H1 (cell line): ENCODE measurements around the gene ZNF581. TPM values are rescaled to one million over a fixed set of nuclear protein-coding genes. Genes with fewer than 3 reads are reported as not detected.

Experiments used
- CTCF ChIA-PET: fragments of 300-600 bp; sonication (Branson Sonifier 250); formaldehyde crosslinking; loops from one replicate; lab custom pipeline; 2021; ENCODE audit not compliant: partially characterized antibody; lab: Charles Lee
- POLR2A ChIA-PET: fragments of 300-600 bp; sonication (Branson Sonifier 250); formaldehyde crosslinking; loops from one replicate; lab custom pipeline; 2021; ENCODE audit warnings: inconsistent platforms; ENCODE audit not compliant: partially characterized antibody; lab: Charles Lee
- DNase-seq, 2 experiments: peaks; one replicate each; pipeline versions ENCODE4 v3.0.0 to v3.0.0-alpha.2; 2010 to 2022; ENCODE audit warnings: low spot score in 2 of 2, low read depth in 1 of 2, mixed read lengths in 1 of 2
- FAIRE-seq: peaks from 2 replicates; lab custom pipeline; 2011; peaks lifted over from hg19 to GRCh38; lab: Jason Lieb, UNC
- H2AFZ ChIP-seq: 2 replicates; pipeline ENCODE4 v1.8.1; 2012; ENCODE audit warnings: low read length, inconsistent platforms
- H2AK5ac ChIP-seq: 2 replicates; pipeline ENCODE4 v1.6.1; 2013; ENCODE audit warnings: low read depth, low read length
- H2BK120ac ChIP-seq: replicated peaks from 2 replicates; pipeline ENCODE3; 2013; ENCODE audit warnings: low read depth, low read length, inconsistent platforms
- H2BK12ac ChIP-seq: 2 replicates; pipeline ENCODE4 v1.6.1; 2013; ENCODE audit warnings: low read depth, low read length
- H2BK15ac ChIP-seq: 2 replicates; pipeline ENCODE4 v1.6.1; 2013; ENCODE audit warnings: low read length
- H2BK20ac ChIP-seq: 2 replicates; pipeline ENCODE4 v1.6.1; 2013; ENCODE audit warnings: low read length
- H2BK5ac ChIP-seq: 2 replicates; pipeline ENCODE4 v1.6.1; 2013; ENCODE audit warnings: low read depth, low read length
- H3K14ac ChIP-seq: 2 replicates; pipeline ENCODE4 v1.6.1; 2013; ENCODE audit warnings: inconsistent platforms; ENCODE audit not compliant: insufficient read length
- H3K18ac ChIP-seq: 2 replicates; pipeline ENCODE4 v1.6.1; 2013; ENCODE audit warnings: low read length; ENCODE audit errors: extremely low read depth
- H3K23ac ChIP-seq: 2 replicates; pipeline ENCODE4 v1.6.1; 2013; ENCODE audit warnings: inconsistent platforms; ENCODE audit not compliant: insufficient read length
- H3K23me2 ChIP-seq: 2 replicates; pipeline ENCODE4 v1.6.1; 2013; ENCODE audit warnings: low read depth, low read length
- H3K27ac ChIP-seq: 2 replicates; pipeline ENCODE4 v1.6.1; 2011; ENCODE audit warnings: low read depth, low read length, inconsistent platforms
- H3K27me3 ChIP-seq, 4 experiments: replicated peaks in 1 of 4; 1 replicate in 1 of 4; 2 replicates in 3 of 4; pipeline versions ENCODE4 v1.6.1 to v1.8.1; 2011 to 2013; ENCODE audit warnings: low read length in 3 of 4, mild to moderate bottlenecking in 3 of 4, inconsistent platforms in 2 of 4, mixed read lengths in 2 of 4, moderate library complexity in 1 of 4; ENCODE audit not compliant: control insufficient read depth in 3 of 4, insufficient read depth in 3 of 4; ENCODE audit errors: extremely low read depth in 1 of 4
- H3K36me3 ChIP-seq, 4 experiments: 2 replicates each; pipeline versions ENCODE4 v1.6.1 to v1.8.1; 2011 to 2013; ENCODE audit warnings: mild to moderate bottlenecking in 4 of 4, low read length in 3 of 4, moderate library complexity in 2 of 4, control low read depth in 1 of 4, inconsistent platforms in 1 of 4; ENCODE audit not compliant: insufficient read depth in 4 of 4, control insufficient read depth in 2 of 4
- H3K4ac ChIP-seq: replicated peaks from 2 replicates; pipeline ENCODE3; 2013; ENCODE audit warnings: low read length, low read depth, mixed read lengths, inconsistent platforms; ENCODE audit not compliant: insufficient read length
- H3K4me1 ChIP-seq, 4 experiments: replicated peaks in 1 of 4; 1 replicate in 1 of 4; 2 replicates in 3 of 4; pipeline versions ENCODE4 v1.6.1 to v1.8.1; 2011 to 2013; ENCODE audit warnings: low read length in 3 of 4, inconsistent platforms in 2 of 4, mixed read lengths in 1 of 4; ENCODE audit not compliant: insufficient read depth in 4 of 4, control insufficient read depth in 3 of 4
- H3K4me2 ChIP-seq, 2 experiments: 2 replicates each; pipeline versions ENCODE4 v1.6.1 to v1.8.1; 2011 to 2013; ENCODE audit warnings: low read depth in 2 of 2, low read length in 2 of 2, control low read depth in 1 of 2, inconsistent platforms in 1 of 2, mild to moderate bottlenecking in 1 of 2; ENCODE audit not compliant: insufficient read depth in 1 of 2
- H3K4me3 ChIP-seq, 4 experiments: fragments of 200-600, 300-600 bp in 1 of 4; sonication (generic), shearing (Covaris generic), sonication (Bioruptor Twin) in 1 of 4; 2 replicates each; pipeline versions ENCODE4 v1.5.1 to v1.8.1; 2011 to 2016; ENCODE audit warnings: low read length in 4 of 4, low read depth in 3 of 4, control low read depth in 2 of 4, inconsistent platforms in 2 of 4, mild to moderate bottlenecking in 2 of 4, mixed read lengths in 1 of 4, moderate library complexity in 1 of 4; ENCODE audit not compliant: insufficient read depth in 2 of 4; ENCODE audit errors: extremely low read depth in 1 of 4
- H3K56ac ChIP-seq: replicated peaks from 2 replicates; pipeline ENCODE3; 2013; ENCODE audit warnings: low read depth, mild to moderate bottlenecking, mixed read lengths, low read length, inconsistent platforms; ENCODE audit not compliant: insufficient read length
- H3K79me1 ChIP-seq: 2 replicates; pipeline ENCODE4 v1.6.1; 2013; ENCODE audit warnings: low read depth, low read length, control low read depth
- H3K79me2 ChIP-seq, 2 experiments: 2 replicates each; pipeline versions ENCODE4 v1.6.1 to v1.8.1; 2012 to 2013; ENCODE audit warnings: low read length in 2 of 2, mild to moderate bottlenecking in 2 of 2, inconsistent platforms in 1 of 2; ENCODE audit not compliant: insufficient read depth in 2 of 2, control insufficient read depth in 1 of 2
- H3K9ac ChIP-seq, 4 experiments: replicated peaks in 1 of 4; 1 replicate in 1 of 4; 2 replicates in 3 of 4; pipeline versions ENCODE4 v1.6.1 to v1.8.1; 2011 to 2013; ENCODE audit warnings: low read depth in 3 of 4, low read length in 3 of 4, control low read depth in 2 of 4, mild to moderate bottlenecking in 2 of 4, moderate library complexity in 2 of 4, inconsistent platforms in 1 of 4; ENCODE audit errors: extremely low read depth in 1 of 4
- H3K9me3 ChIP-seq, 2 experiments: 2 replicates each; pipeline versions ENCODE4 v1.6.1 to v1.8.1; 2012 to 2013; ENCODE audit warnings: mild to moderate bottlenecking in 2 of 2, moderate library complexity in 2 of 2, control low read depth in 1 of 2, inconsistent platforms in 1 of 2, low read depth in 1 of 2, low read length in 1 of 2, mixed read lengths in 1 of 2; ENCODE audit not compliant: insufficient read depth in 2 of 2
- H4K20me1 ChIP-seq, 2 experiments: replicated peaks in 1 of 2; 2 replicates each; pipeline versions ENCODE3 to v1.8.1; 2011 to 2013; ENCODE audit warnings: inconsistent platforms in 2 of 2, low read length in 2 of 2, mild to moderate bottlenecking in 1 of 2; ENCODE audit not compliant: insufficient read depth in 2 of 2, control insufficient read depth in 1 of 2
- H4K5ac ChIP-seq: 2 replicates; pipeline ENCODE4 v1.6.1; 2013; ENCODE audit warnings: low read length, low read depth, mixed read lengths, inconsistent platforms; ENCODE audit not compliant: insufficient read length
- H4K8ac ChIP-seq: 2 replicates; pipeline ENCODE4 v1.8.0; 2013; ENCODE audit warnings: mild to moderate bottlenecking, moderate library complexity, low read length, inconsistent platforms; ENCODE audit not compliant: insufficient read depth; ENCODE audit errors: extremely low read depth
- H4K91ac ChIP-seq: replicated peaks from 2 replicates; pipeline ENCODE3; 2013; ENCODE audit warnings: low read length, mixed read lengths, inconsistent platforms; ENCODE audit not compliant: insufficient read length
- EGR1 ChIP-seq: IDR thresholded peaks from 2 replicates; pipeline ENCODE4 v1.6.1; 2011; ENCODE audit warnings: low read depth, low read length, borderline replicate concordance
- WGBS, 2 experiments: shearing (Covaris generic) in 1 of 2; methylation state at CpG; one replicate each; pipeline versions ENCODE4 v1.1.6 to v1.1.7; 2013 to 2015; ENCODE audit warnings: low lambda C conversion rate in 2 of 2, mixed read lengths in 2 of 2, inconsistent platforms in 1 of 2, low coverage in 1 of 2, missing lambda C conversion rate in 1 of 2; ENCODE audit not compliant: insufficient replicate concordance in 2 of 2, insufficient coverage in 1 of 2, insufficient read length in 1 of 2; ENCODE audit errors: extremely low coverage in 1 of 2, missing lambda C conversion rate in 1 of 2; 5-methylcytosine and 5-hydroxymethylcytosine counted together
- polyA plus RNA-seq, 7 experiments: library from polyadenylated mRNA; depleted of rRNA in 3 of 7; stranded (reverse) in 5 of 7; unstranded in 2 of 7; fragments of >200 nt in 5 of 7; fragments of 200-250 nt in 2 of 7; gene quantifications; 1 replicate in 5 of 7; 2 replicates in 1 of 7; 4 replicates in 1 of 7; pipeline versions ENCODE4 v1.2.1 to v1.2.3, GENCODE V29; 2011 to 2013; ENCODE audit warnings: missing spikeins in 2 of 7, mixed read lengths in 2 of 7
- total RNA-seq: library from RNA; stranded (reverse); fragmentation: NEBNext Ultra II Directional; extraction: Animal tissue kit (Norgen Biotek cat#: 25700); gene quantifications from 2 replicates; pipeline ENCODE4 v1.2.1, GENCODE V29; 2021

Gene ZNF581
- total and polyA plus RNA-seq, 2 of the 8 experiments (the other 6 are each of a cell fraction or from before 2014, with no cell fraction given) = 73.0 to 76.1 TPM

DNA sequence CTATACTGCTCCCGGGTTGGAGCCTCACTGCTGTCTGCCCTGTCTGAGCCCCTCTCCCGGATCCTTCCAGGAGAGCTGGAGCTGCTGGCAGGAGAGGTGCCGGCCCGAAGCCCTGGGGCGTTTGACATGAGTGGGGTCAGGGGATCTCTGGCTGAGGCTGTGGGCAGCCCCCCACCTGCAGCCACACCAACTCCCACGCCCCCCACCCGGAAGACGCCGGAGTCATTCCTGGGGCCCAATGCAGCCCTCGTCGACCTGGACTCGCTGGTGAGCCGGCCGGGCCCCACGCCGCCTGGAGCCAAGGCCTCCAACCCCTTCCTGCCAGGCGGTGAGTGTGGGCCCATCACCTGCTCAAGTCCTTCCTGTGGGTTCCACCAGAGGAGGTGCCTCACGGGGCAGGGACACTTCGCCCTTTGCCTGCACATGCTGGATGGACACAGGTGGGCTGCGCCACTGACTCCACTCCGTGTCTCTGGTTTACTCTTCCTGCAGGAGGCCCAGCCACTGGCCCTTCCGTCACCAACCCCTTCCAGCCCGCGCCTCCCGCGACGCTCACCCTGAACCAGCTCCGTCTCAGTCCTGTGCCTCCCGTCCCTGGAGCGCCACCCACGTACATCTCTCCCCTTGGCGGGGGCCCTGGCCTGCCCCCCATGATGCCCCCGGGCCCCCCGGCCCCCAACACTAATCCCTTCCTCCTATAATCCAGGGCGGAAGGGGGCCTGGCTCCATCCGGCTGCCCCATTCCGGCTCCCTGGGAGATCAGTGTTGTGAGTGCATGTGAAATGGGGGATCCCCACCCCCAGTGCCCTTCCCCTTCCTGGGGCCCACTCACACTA, 51.4 kb downstream of the ZNF581 start:
- no peak for TF ChIP-seq EGR1
- Histone ChIP-seq H3K27ac (no peak overlapping the region), H3K4me3 (no peak overlapping the region), H4K8ac (no peak overlapping the region), H4K20me1 (peaks cover 0 to 10% of the 10 kb centered on the region in 2 experiments), H3K14ac (no peak overlapping the region), H3K79me2 (no peaks in the 10 kb centered on the region), H3K79me1 (no peaks in the 10 kb centered on the region; the same call in 1 of the 2 replicates), H2BK12ac (no peak overlapping the region), H2BK20ac (no peak overlapping the region), H4K91ac (no peak overlapping the region), H3K4ac (no peak overlapping the region), H2BK15ac (no peak overlapping the region), H3K9me3 (no peaks in the 10 kb centered on the region), H3K36me3 (peaks cover 4 to 36% (median 20%) of the 10 kb centered on the region in 4 experiments; a peak in 6 of 8 replicates), H3K4me2 (no peak overlapping the region), H3K23me2 (no peaks in the 10 kb centered on the region), H3K56ac (no peak overlapping the region), H2AK5ac (no peak overlapping the region), H3K27me3 (no peaks in the 10 kb centered on the region), H3K18ac (no peak overlapping the region), H2AFZ (no peak overlapping the region), H2BK120ac (no peak overlapping the region), H2BK5ac (no peak overlapping the region), H3K9ac (no peak overlapping the region), H3K4me1 (no peaks in the 10 kb centered on the region), H3K23ac (no peak overlapping the region), H4K5ac (no peak overlapping the region)
- ChIA-PET POLR2A (interaction anchor here (1.0 to 1.6 kb wide), 4 partner anchors 10 to 38 kb away, joined by 3 read pairs; partner anchors contain the start of gene EPN1), CTCF (interaction anchor here (3.2 kb wide), 1 partner anchor 9 kb away, joined by 12 read pairs; no protein-coding TSS in a partner anchor)
- no peak for FAIRE-seq
- DNase-seq = no peak
- 90% methylated on average over 27 of the region's 37 CpGs; no CpG with 5 or more reads in 1 of the 2 experiments for WGBS, 2 experiments

Other genes starting within 250 kb of the ZNF581 start
- 398 and 402 TPM in 2 replicates for gene UBE2S, start 235.9 kb upstream of the ZNF581 start, total RNA-seq
- gene UBE2S, start 235.9 kb upstream of the ZNF581 start, polyA plus RNA-seq (2011; rRNA removed) = 466 and 530 TPM in 2 replicates
- gene SHISA7, start 200.3 kb upstream of the ZNF581 start, total RNA-seq = 0.98 and 1.0 TPM in 2 replicates
- gene SHISA7, start 200.3 kb upstream of the ZNF581 start, polyA plus RNA-seq (2011; rRNA removed) = 0.76 and 1.1 TPM in 2 replicates
- gene ISOC2, start 182.0 kb upstream of the ZNF581 start, total RNA-seq = 96.9 and 106 TPM in 2 replicates
- 152 and 195 TPM in 2 replicates for gene ISOC2, start 182.0 kb upstream of the ZNF581 start, polyA plus RNA-seq (2011; rRNA removed)
- 3.2 and 3.6 TPM in 2 replicates for gene C19orf85, start 178.9 kb upstream of the ZNF581 start, total RNA-seq
- gene C19orf85, start 178.9 kb upstream of the ZNF581 start, polyA plus RNA-seq (2011; rRNA removed) = 2.2 and 3.3 TPM in 2 replicates
- gene ZNF628, start 167.0 kb upstream of the ZNF581 start, total RNA-seq = 10.8 and 12.9 TPM in 2 replicates
- 1.7 and 4.5 TPM in 2 replicates for gene ZNF628, start 167.0 kb upstream of the ZNF581 start, polyA plus RNA-seq (2011; rRNA removed)
- gene NAT14, start 158.5 kb upstream of the ZNF581 start, total RNA-seq = 69.1 and 71.2 TPM in 2 replicates
- 47.1 and 79.5 TPM in 2 replicates for gene NAT14, start 158.5 kb upstream of the ZNF581 start, polyA plus RNA-seq (2011; rRNA removed)
- gene SSC5D, start 155.2 kb upstream of the ZNF581 start, total RNA-seq = 1.7 and 2.3 TPM in 2 replicates
- gene SSC5D, start 155.2 kb upstream of the ZNF581 start, polyA plus RNA-seq (2011; rRNA removed) = 0.39 and 0.72 TPM in 2 replicates
- gene SBK2, start 106.5 kb upstream of the ZNF581 start, total RNA-seq = 3.9 and 4.1 TPM in 2 replicates
- gene SBK2, start 106.5 kb upstream of the ZNF581 start, polyA plus RNA-seq (2011; rRNA removed) = 3.2 and 7.4 TPM in 2 replicates
- 0.76 and 0.94 TPM in 2 replicates for gene SBK3, start 98.1 kb upstream of the ZNF581 start, total RNA-seq
- 1.5 and 2.8 TPM in 2 replicates for gene SBK3, start 98.1 kb upstream of the ZNF581 start, polyA plus RNA-seq (2011; rRNA removed)
- gene ZNF579, start 62.8 kb upstream of the ZNF581 start, total RNA-seq = 18.9 and 19.0 TPM in 2 replicates
- 10.0 and 16.4 TPM in 2 replicates for gene ZNF579, start 62.8 kb upstream of the ZNF581 start, polyA plus RNA-seq (2011; rRNA removed)
- gene FIZ1, start 44.1 kb upstream of the ZNF581 start, total RNA-seq = 17.6 and 18.5 TPM in 2 replicates
- gene FIZ1, start 44.1 kb upstream of the ZNF581 start, polyA plus RNA-seq (2011; rRNA removed) = 9.1 and 13.0 TPM in 2 replicates
- 4.7 and 5.4 TPM in 2 replicates for gene ZNF524, start 43.4 kb upstream of the ZNF581 start, total RNA-seq
- gene ZNF524, start 43.4 kb upstream of the ZNF581 start, polyA plus RNA-seq (2011; rRNA removed) = 4.4 and 7.0 TPM in 2 replicates
- 13.6 and 14.6 TPM in 2 replicates for gene ZNF865, start 38.0 kb upstream of the ZNF581 start, total RNA-seq
- 3.5 and 5.9 TPM in 2 replicates for gene ZNF865, start 38.0 kb upstream of the ZNF581 start, polyA plus RNA-seq (2011; rRNA removed)
- gene ZNF784, start 19.1 kb upstream of the ZNF581 start, total RNA-seq = 8.0 and 8.6 TPM in 2 replicates
- 6.5 and 9.8 TPM in 2 replicates for gene ZNF784, start 19.1 kb upstream of the ZNF581 start, polyA plus RNA-seq (2011; rRNA removed)
- 24.6 and 26.3 TPM in 2 replicates for gene ZNF580, start 2.6 kb upstream of the ZNF581 start, total RNA-seq
- gene ZNF580, start 2.6 kb upstream of the ZNF581 start, polyA plus RNA-seq (2011; rRNA removed) = 12.0 and 25.4 TPM in 2 replicates
- 19.1 and 20.1 TPM in 2 replicates for gene CCDC106, start 4.6 kb downstream of the ZNF581 start, total RNA-seq
- 12.0 and 19.4 TPM in 2 replicates for gene CCDC106, start 4.6 kb downstream of the ZNF581 start, polyA plus RNA-seq (2011; rRNA removed)
- 252 and 269 TPM in 2 replicates for gene U2AF2, start 11.4 kb downstream of the ZNF581 start, total RNA-seq
- gene U2AF2, start 11.4 kb downstream of the ZNF581 start, polyA plus RNA-seq (2011; rRNA removed) = 162 and 297 TPM in 2 replicates
- 200 and 206 TPM in 2 replicates for gene EPN1, start 31.6 kb downstream of the ZNF581 start, total RNA-seq
- 49.6 and 116 TPM in 2 replicates for gene EPN1, start 31.6 kb downstream of the ZNF581 start, polyA plus RNA-seq (2011; rRNA removed)
- not detected in 2 replicates for gene NLRP9, start 94.8 kb downstream of the ZNF581 start, total RNA-seq
- not detected in 2 replicates for gene NLRP9, start 94.8 kb downstream of the ZNF581 start, polyA plus RNA-seq (2011; rRNA removed)
- gene RFPL4A, start 115.4 kb downstream of the ZNF581 start, total RNA-seq = not detected in 2 replicates
- not detected in 2 replicates for gene RFPL4A, start 115.4 kb downstream of the ZNF581 start, polyA plus RNA-seq (2011; rRNA removed)
- gene RFPL4AL1, start 125.5 kb downstream of the ZNF581 start, total RNA-seq = not detected in 2 replicates
- not detected in 2 replicates for gene RFPL4AL1, start 125.5 kb downstream of the ZNF581 start, polyA plus RNA-seq (2011; rRNA removed)
- not detected in 2 replicates for gene NLRP11, start 188.3 kb downstream of the ZNF581 start, total RNA-seq
- 0.02 TPM in 1 of 2 replicates, not detected in the other for gene NLRP11, start 188.3 kb downstream of the ZNF581 start, polyA plus RNA-seq (2011; rRNA removed)
- not detected in 2 replicates for gene NLRP4, start 192.9 kb downstream of the ZNF581 start, total RNA-seq
- gene NLRP4, start 192.9 kb downstream of the ZNF581 start, polyA plus RNA-seq (2011; rRNA removed) = not detected in 2 replicates